HepG2 (cell line): ENCODE data around the gene ARHGAP30. TPM values are rescaled to one million over a fixed set of nuclear protein-coding genes. Genes with fewer than 3 reads are reported as not detected.
A peak's percentile ranks its signal among the peaks of the same experiment; 100 is the strongest.

Experiments
- ATAC-seq: fragments of 200-7000 bp; cut with Tn5 transposase; 3 replicates; pipeline ENCODE4 v1.9.1; 2020; ENCODE audit warnings: mild to moderate bottlenecking, moderate library complexity
- BruUV-seq: library from RNA; stranded (reverse); fragments of 400-500 nt; replicated peaks from 2 replicates; lab custom pipeline; 2021; lab: Mats Ljungman, UMichigan
- CTCF ChIA-PET: fragments of 300-600 bp; formaldehyde crosslinking; extraction: SDS; loops from one replicate; lab custom pipeline; 2021; ENCODE audit warnings: low total read pairs, inconsistent platforms, low intra/inter-chr PET ratio; lab: Yijun Ruan, JAX
- POLR2A ChIA-PET: fragments of 350-600 bp; sonication (Branson Sonifier 250); formaldehyde crosslinking; loops from one replicate; lab custom pipeline; 2020; ENCODE audit warnings: antibody characterized with exemption, inconsistent platforms; lab: Yijun Ruan, JAX
- DNase-seq: peaks from one replicate; pipeline ENCODE4 v3.0.0-alpha.2; 2015; ENCODE audit warnings: low spot score
- FAIRE-seq: peaks from 3 replicates; lab custom pipeline; 2011; peaks lifted over from hg19 to GRCh38; lab: Jason Lieb, UNC
- H2AFZ ChIP-seq: one replicate; pipeline ENCODE4 v1.6.1; 2011; ENCODE audit warnings: low read length, inconsistent platforms
- H3K27ac ChIP-seq: fragments of 300-600 bp; 3 replicates; pipeline ENCODE4 v1.8.0; 2011; ENCODE audit warnings: mixed run types, mild to moderate bottlenecking, mixed read lengths, low read length, inconsistent platforms; ENCODE audit not compliant: insufficient read depth; ENCODE audit errors: extremely low read length
- H3K27me3 ChIP-seq, 2 experiments: fragments of 200-600 bp in 1 of 2; 2 replicates in 1 of 2; 3 replicates in 1 of 2; pipeline versions ENCODE4 v1.6.0 to v1.8.0; 2011; ENCODE audit warnings: low read length in 2 of 2, mild to moderate bottlenecking in 2 of 2, moderate library complexity in 2 of 2, inconsistent platforms in 1 of 2; ENCODE audit not compliant: insufficient read depth in 2 of 2, control insufficient read depth in 1 of 2
- H3K36me3 ChIP-seq, 2 experiments: fragments of 200-600 bp in 1 of 2; replicated peaks in 1 of 2; 2 replicates in 1 of 2; 3 replicates in 1 of 2; pipeline versions ENCODE4 v1.5.1 to v1.8.0; 2011; ENCODE audit warnings: low read length in 2 of 2, inconsistent platforms in 1 of 2; ENCODE audit not compliant: insufficient read depth in 2 of 2, control insufficient read depth in 1 of 2
- H3K4me1 ChIP-seq: 2 replicates; pipeline ENCODE4 v1.5.1; 2012; ENCODE audit warnings: low read length, inconsistent platforms; ENCODE audit not compliant: insufficient read depth
- H3K4me2 ChIP-seq: 2 replicates; pipeline ENCODE4 v1.6.0; 2011; ENCODE audit warnings: low read depth, low read length, inconsistent platforms
- H3K4me3 ChIP-seq, 3 experiments: fragments of 200-600 bp in 1 of 3; sonication (generic), shearing (Covaris generic) in 1 of 3; replicated peaks in 1 of 3; 2 replicates each; pipeline ENCODE4 v1.5.1; 2011 to 2016; ENCODE audit warnings: low read length in 3 of 3, inconsistent platforms in 2 of 3, low read depth in 2 of 3, mild to moderate bottlenecking in 2 of 3, control low read depth in 1 of 3, mixed read lengths in 1 of 3; ENCODE audit not compliant: insufficient read depth in 1 of 3
- H3K79me2 ChIP-seq: one replicate; pipeline ENCODE4 v1.6.1; 2011; ENCODE audit warnings: low read length, inconsistent platforms; ENCODE audit not compliant: insufficient read depth
- H3K9ac ChIP-seq: 2 replicates; pipeline ENCODE4 v1.6.0; 2011; ENCODE audit warnings: mild to moderate bottlenecking, low read depth, low read length, inconsistent platforms; ENCODE audit not compliant: insufficient read depth
- H3K9me3 ChIP-seq: 2 replicates; pipeline ENCODE4 v1.5.1; 2012; ENCODE audit warnings: mild to moderate bottlenecking, low read length
- H4K20me1 ChIP-seq: 2 replicates; pipeline ENCODE4 v1.6.0; 2011; ENCODE audit warnings: inconsistent platforms, mild to moderate bottlenecking, low read length, moderate library complexity; ENCODE audit not compliant: insufficient read depth
- BHLHE40 ChIP-seq: IDR thresholded peaks from 2 replicates; pipeline ENCODE4 v1.6.1; 2011; ENCODE audit warnings: low read length, improper control_type of control experiment
- GFI1 ChIP-seq: sonication (generic); formaldehyde crosslinking; IDR thresholded peaks from 2 replicates; pipeline ENCODE4 v1.5.0; 2020; ENCODE audit warnings: missing genetic modification reagents, mild to moderate bottlenecking, borderline replicate concordance
- LRRFIP1 ChIP-seq: sonication (generic); formaldehyde crosslinking; conservative IDR thresholded peaks from 2 replicates; pipeline ENCODE4 v1.4.0; 2020; ENCODE audit warnings: missing genetic modification reagents
- PHB2 ChIP-seq: fragments of 450-650 bp; IDR thresholded peaks from 2 replicates; pipeline ENCODE4 v1.6.1; 2018; ENCODE audit not compliant: partially characterized antibody
- RBM22 ChIP-seq: fragments of 200-400 bp; formaldehyde crosslinking; optimal IDR thresholded peaks from 2 replicates; pipeline ENCODE3; 2017; ENCODE audit warnings: mild to moderate bottlenecking, low read length, moderate library complexity
- YEATS2 ChIP-seq: sonication (generic); formaldehyde crosslinking; IDR thresholded peaks from 2 replicates; pipeline ENCODE4 v1.4.0; 2020; ENCODE audit warnings: missing genetic modification reagents, borderline replicate concordance
- ZNF44 ChIP-seq: sonication (generic); formaldehyde crosslinking; IDR thresholded peaks from 2 replicates; pipeline ENCODE4 v1.5.1; 2020; ENCODE audit warnings: mild to moderate bottlenecking, missing genetic modification reagents
- ZNF660 ChIP-seq: sonication (generic); formaldehyde crosslinking; IDR thresholded peaks from 2 replicates; pipeline ENCODE4 v1.5.1; 2020; ENCODE audit warnings: mild to moderate bottlenecking, low read depth, missing genetic modification reagents, borderline replicate concordance
- ZNF670 ChIP-seq: sonication (generic); formaldehyde crosslinking; IDR thresholded peaks from 2 replicates; pipeline ENCODE4 v1.8.0; 2022; ENCODE audit warnings: mild to moderate bottlenecking, missing genetic modification reagents, borderline replicate concordance
- in situ Hi-C: cut with HindIII; loops from 2 replicates; pipeline ENCODE4 v1.10.0; 2017; ENCODE audit warnings: low pct_unique_long_range_greater_than_20kb; ENCODE audit not compliant: extremely low pct_ligation_motif_present
- intact Hi-C: fragments of 100-400 bp; cut with micrococcal nuclease; formaldehyde crosslinking; loops from one replicate; pipeline ENCODE4 v1.10.0; 2022; ENCODE audit not compliant: unreplicated experiment
- polyA plus RNA-seq, 8 experiments: library from polyadenylated mRNA; depleted of rRNA in 3 of 8; stranded (reverse) in 7 of 8; unstranded in 1 of 8; fragments of >200 nt; fragmentation: Illumina TruSeq in 4 of 8; extraction: Trizol in 4 of 8; gene quantifications; 2 replicates each; pipeline versions ENCODE4 v1.2.1 to v1.2.3, GENCODE V29; 2011 to 2016; ENCODE audit warnings: low read depth in 4 of 8, missing spikeins in 1 of 8, mixed read lengths in 1 of 8; ENCODE audit not compliant: insufficient read depth in 1 of 8
- total RNA-seq, 5 experiments: library from RNA; depleted of rRNA; stranded (reverse); fragments of >200 nt; fragmentation: Illumina TruSeq; extraction: Trizol; gene quantifications; 2 replicates each; pipeline ENCODE4 v1.2.3, GENCODE V29; 2016; ENCODE audit warnings: low read depth in 1 of 5
- TF ChIP-seq, protein P1 (sequence below): sonication (generic); formaldehyde crosslinking; IDR thresholded peaks from 2 replicates; pipeline ENCODE4 v1.4.0; 2020; ENCODE audit warnings: mild to moderate bottlenecking, missing genetic modification reagents

ARHGAP30 gene
- total and polyA plus RNA-seq, 2 of the 13 experiments (the other 11 are each of a cell fraction or from before 2014, with no cell fraction given) = 0.13 to 0.20 TPM

DNA sequence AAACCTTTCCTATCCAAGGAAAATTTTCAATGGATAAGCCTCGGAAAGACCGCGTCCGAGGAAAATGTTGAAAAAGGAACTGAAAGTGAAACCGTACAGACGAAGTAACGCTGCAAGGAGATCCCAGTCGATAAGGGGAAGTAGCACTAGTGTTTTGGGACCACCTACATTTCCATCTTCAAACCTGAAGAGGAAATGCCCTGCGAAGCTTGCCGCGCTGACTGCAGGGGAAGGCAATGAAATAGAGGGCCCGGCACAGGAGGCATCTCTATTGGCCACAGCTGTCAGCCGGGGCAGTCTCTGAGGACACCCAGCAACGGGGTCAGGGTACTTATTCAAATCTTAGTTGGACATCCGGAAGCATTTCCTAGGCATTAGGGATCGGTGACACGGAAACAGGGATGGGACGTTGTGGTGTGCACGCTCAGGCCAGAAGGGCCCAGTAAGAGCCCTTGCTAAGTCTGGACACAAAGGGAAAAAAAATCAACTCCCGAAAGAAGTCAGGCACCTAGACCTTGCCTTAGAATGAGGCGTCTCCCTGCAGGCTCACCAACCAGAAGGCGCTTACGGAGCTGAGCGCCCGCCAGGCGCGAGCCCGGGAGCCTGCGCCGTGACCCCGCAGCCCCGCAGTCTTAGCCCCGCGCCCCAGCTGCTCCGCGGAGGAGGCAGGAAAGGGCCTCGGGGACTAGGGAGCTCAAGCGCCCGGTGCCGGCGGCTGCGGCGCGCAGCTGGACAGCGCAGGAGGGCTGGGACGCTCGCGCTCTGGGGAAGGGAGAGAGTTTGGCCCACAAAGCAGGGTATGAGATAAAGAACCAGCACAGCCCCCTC, 24.6 kb downstream of the ARHGAP30 start (continued):
- TF ChIP-seq GFI1 (CRISPR knock-in tag) = no peak
- TF ChIP-seq, protein P1, sequence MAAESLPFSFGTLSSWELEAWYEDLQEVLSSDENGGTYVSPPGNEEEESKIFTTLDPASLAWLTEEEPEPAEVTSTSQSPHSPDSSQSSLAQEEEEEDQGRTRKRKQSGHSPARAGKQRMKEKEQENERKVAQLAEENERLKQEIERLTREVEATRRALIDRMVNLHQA (CRISPR knock-in tag) = no peak
- TF ChIP-seq PHB2 = no peak
- TF ChIP-seq RBM22 = no peak
- TF ChIP-seq LRRFIP1 = no peak
- no peak for TF ChIP-seq ZNF660 (CRISPR knock-in tag)
- no peak for TF ChIP-seq YEATS2 (CRISPR knock-in tag)

GRCh38 chr1:161044535-161044907, 25.2 kb downstream of the ARHGAP30 start:
- BruUV-seq = no TSS peak
- peak overlapping the region; percentile 78 to 84 (median 79) for H3K4me3 ChIP-seq
- peak overlapping the region; percentile 94 for H3K27ac ChIP-seq
- POLR2A ChIA-PET = interaction anchor here (0.6 to 4.3 kb wide), 9 partner anchors 10 to 784 kb away, joined by 3 to 60 read pairs (median 7); partner anchors contain the start of genes APOA2, F11R, NIT1 and PFDN2
- in situ Hi-C loops (no loop called here), intact Hi-C loops (loop anchor here (2.0 kb wide), 1 partner anchor 48 kb away; no protein-coding TSS in a partner anchor)
- FAIRE-seq = no peak
- H3K9me3 ChIP-seq = no peaks in the 10 kb centered on the region
- ATAC-seq = no peak
- no peak for DNase-seq
- H3K4me2 ChIP-seq = peak overlapping the region; percentile 85
- CTCF ChIA-PET = no interaction called here
- H2AFZ ChIP-seq = no peak overlapping the region
- peak overlapping the region; percentile 87 for H3K9ac ChIP-seq
- TF ChIP-seq BHLHE40 = 0 out of 2 replicates have a peak, but pooled peaks have one; percentile 3
- 0 out of 2 replicates have a peak, but pooled peaks have one; percentile 49 for TF ChIP-seq ZNF670 (CRISPR knock-in tag)
- no peak for TF ChIP-seq ZNF44 (CRISPR knock-in tag)
- peaks cover 13% of the 10 kb centered on the region for H3K79me2 ChIP-seq
- H4K20me1 ChIP-seq = no peaks in the 10 kb centered on the region
- H3K27me3 ChIP-seq = no peaks in the 10 kb centered on the region; a peak in 2 of 5 replicates
- peaks cover 10 to 35% of the 10 kb centered on the region in 2 experiments for H3K36me3 ChIP-seq
- H3K4me1 ChIP-seq = peaks cover 18% of the 10 kb centered on the region
